ENCODE results near the gene REV3L. TPM values are rescaled to one million over a fixed set of nuclear protein-coding genes. Genes with fewer than 3 reads are reported as not detected.

The REV3L gene
- total and polyA plus RNA-seq, 2 of the 8 experiments (the other 6 are each of a cell fraction or from before 2014, with no cell fraction given), result 2.1 to 6.6 TPM

GRCh38 chr6:111481836-111482187 lies 1.2 kb downstream of the REV3L start:
- Histone ChIP-seq H3K23me2 (ENCODE audit: low read depth, low read length) (peaks cover 9% of the 10 kb centered on the region), H3K9ac (replicated peaks in 1 of 4; ENCODE audit: extremely low read depth in 1 of 4, low read depth in 3 of 4, low read length in 3 of 4) (peak overlapping the region in 1 of 4 experiments; percentile 42; a peak in 2 of 7 replicates), H3K23ac (ENCODE audit: insufficient read length) (no peak overlapping the region), H2AK5ac (ENCODE audit: low read depth, low read length) (no peak overlapping the region), H3K9me3 (ENCODE audit: insufficient read depth in 2 of 2, low read depth in 1 of 2, low read length in 1 of 2) (no peaks in the 10 kb centered on the region; a peak in 1 of 4 replicates), H4K5ac (ENCODE audit: insufficient read length, low read depth, low read length) (no peak overlapping the region), H3K79me1 (ENCODE audit: low read depth, low read length) (no peaks in the 10 kb centered on the region; the same call in none of the 2 replicates), H3K4ac (replicated peaks; ENCODE audit: insufficient read length, low read depth, low read length) (no peak overlapping the region), H3K18ac (ENCODE audit: extremely low read depth, low read length) (no peak overlapping the region), H2BK5ac (ENCODE audit: low read depth, low read length) (no peak overlapping the region), H3K56ac (replicated peaks; ENCODE audit: insufficient read length, low read depth, low read length) (no peak overlapping the region), H4K20me1 (replicated peaks in 1 of 2; ENCODE audit: control insufficient read depth in 1 of 2, insufficient read depth in 2 of 2, low read length in 2 of 2) (peaks cover 22 to 26% of the 10 kb centered on the region in 2 experiments), H3K27ac (ENCODE audit: low read depth, low read length) (no peak overlapping the region), H3K4me2 (ENCODE audit: insufficient read depth in 1 of 2, low read depth in 2 of 2, low read length in 2 of 2) (peak overlapping the region; percentile 96 to 97), H2BK20ac (ENCODE audit: low read length) (no peak overlapping the region), H3K36me3 (ENCODE audit: control insufficient read depth in 2 of 4, insufficient read depth in 4 of 4, low read length in 3 of 4) (peaks cover 0 to 4% (median 0%) of the 10 kb centered on the region in 4 experiments; a peak in 2 of 8 replicates), H2BK15ac (ENCODE audit: low read length) (no peak overlapping the region), H3K79me2 (ENCODE audit: control insufficient read depth in 1 of 2, insufficient read depth in 2 of 2, low read length in 2 of 2) (peaks cover 3 to 30% of the 10 kb centered on the region in 2 experiments), H2AFZ (ENCODE audit: low read length) (no peak overlapping the region), H4K8ac (ENCODE audit: extremely low read depth, insufficient read depth, low read length) (no peak overlapping the region), H4K91ac (replicated peaks; ENCODE audit: insufficient read length, low read length) (no peak overlapping the region), H2BK12ac (ENCODE audit: low read depth, low read length) (no peak overlapping the region), H3K4me1 (replicated peaks in 1 of 4; ENCODE audit: control insufficient read depth in 3 of 4, insufficient read depth in 4 of 4, low read length in 3 of 4) (peaks cover 0 to 12% (median 6%) of the 10 kb centered on the region in 4 experiments; a peak in 4 of 7 replicates), H3K14ac (ENCODE audit: insufficient read length) (no peak overlapping the region), H3K4me3 (ENCODE audit: extremely low read depth in 1 of 4, insufficient read depth in 2 of 4, low read depth in 3 of 4, low read length in 4 of 4) (peak overlapping the region; percentile 72 to 88 (median 84)), H2BK120ac (replicated peaks; ENCODE audit: low read depth, low read length) (no peak overlapping the region), H3K27me3 (replicated peaks in 1 of 4; ENCODE audit: control insufficient read depth in 3 of 4, extremely low read depth in 1 of 4, insufficient read depth in 3 of 4, low read length in 3 of 4) (peaks cover 25 to 48% (median 37%) of the 10 kb centered on the region in 4 experiments)
- ChIA-PET CTCF (ENCODE audit: partially characterized antibody) (no interaction called here), POLR2A (ENCODE audit: partially characterized antibody) (no interaction called here)
- FAIRE-seq, result no peak
- TF ChIP-seq FOSL1 (IDR thresholded peaks at IDR 0.05; ENCODE audit: insufficient read depth, low read depth, low read length), result no peak
- TF ChIP-seq CHD1 (IDR thresholded peaks at IDR 0.05; ENCODE audit: low read depth, low read length), result no peak
- TF ChIP-seq YY1 (IDR thresholded peaks at IDR 0.05; ENCODE audit: low read depth, low read length), result no peak
- TF ChIP-seq JUN (IDR thresholded peaks at IDR 0.05; ENCODE audit: low read depth, low read length), result no peak
- no peak for TF ChIP-seq RFX5 (IDR thresholded peaks at IDR 0.05; ENCODE audit: borderline replicate concordance, low read depth, low read length)
- TF ChIP-seq NANOG (IDR thresholded peaks at IDR 0.05; ENCODE audit: insufficient read depth, low read depth, low read length, poor library complexity, severe bottlenecking), result no peak
- TF ChIP-seq KDM1A (IDR thresholded peaks at IDR 0.05; ENCODE audit: borderline replicate concordance, low read length), result no peak
- TF ChIP-seq RAD21 (IDR thresholded peaks at IDR 0.05 in 1 of 2, conservative IDR thresholded peaks at IDR 0.05 in 1 of 2; ENCODE audit: low read depth in 2 of 2, low read length in 2 of 2), result no peak
- TF ChIP-seq TEAD4 (IDR thresholded peaks at IDR 0.05; ENCODE audit: low read depth, low read length), result no peak
- no peak for TF ChIP-seq JUND (IDR thresholded peaks at IDR 0.05; ENCODE audit: low read length)
- no peak for TF ChIP-seq E2F6 (IDR thresholded peaks at IDR 0.05)
- DNase-seq (ENCODE audit: low read depth in 1 of 2, low spot score in 2 of 2), result no peak
- WGBS, 2 experiments (ENCODE audit: extremely low coverage in 1 of 2, insufficient coverage in 1 of 2, insufficient read length in 1 of 2, insufficient replicate concordance in 2 of 2, low coverage in 1 of 2, low lambda C conversion rate in 2 of 2, missing lambda C conversion rate in 1 of 2), result 8% methylated on average over 8 of the region's 8 CpGs; no CpG with 5 or more reads in 1 of the 2 experiments

All from H1 (cell line).